ENCODE measurements around the gene FN3KRP. TPM values are rescaled to one million over a fixed set of nuclear protein-coding genes. Genes with fewer than 3 reads are reported as not detected.

The FN3KRP gene
- total RNA-seq, 5 donors from 2014 or later (not counting 1 experiment from before 2014, with no cell fraction given) = 29.2 to 49.4 (median 44.3) TPM

GRCh38 chr17:82693168-82693867 is 23.2 kb upstream of the FN3KRP start:
- 95% methylated on average over 8 of the region's 22 CpGs for WGBS (ENCODE audit: insufficient coverage)
- POLR2A ChIA-PET = no interaction called here
- CTCF ChIA-PET = no interaction called here

GRCh38 chr17:82694647-82695046 is 21.9 kb upstream of the FN3KRP start:
- Histone ChIP-seq H3K27me3 (replicated peaks in 1 of 2; ENCODE audit: control insufficient read depth in 2 of 2, extremely low read depth in 1 of 2, insufficient read depth in 2 of 2, low read length in 1 of 2) (peaks cover 0 to 17% of the 10 kb centered on the region in 2 experiments), H3K4me1 (ENCODE audit: control insufficient read depth in 1 of 2, extremely low read depth in 1 of 2, insufficient read depth in 2 of 2, low read length in 2 of 2) (peaks cover 4 to 20% of the 10 kb centered on the region in 2 experiments), H3K36me3 (ENCODE audit: control insufficient read depth in 2 of 2, extremely low read depth in 1 of 2, insufficient read depth in 1 of 2, low read length in 1 of 2) (no peaks in the 10 kb centered on the region), H3K9me3 (no peaks in the 10 kb centered on the region), H3K4me3 (ENCODE audit: control insufficient read depth in 1 of 2, extremely low read depth in 1 of 2, low read length in 1 of 2) (no peak overlapping the region), H3K27ac (ENCODE audit: low read length) (no peak overlapping the region)
- no peak for DNase-seq
- POLR2A ChIA-PET = no interaction called here
- no peak for ATAC-seq (replicated peaks in 1 of 4)
- CTCF ChIA-PET = no interaction called here
- no peak overlapping the region for H3K27ac Mint-ChIP-seq
- peaks cover 12% of the 10 kb centered on the region for H3K36me3 Mint-ChIP-seq
- peaks cover 5 to 8% (median 6%) of the 10 kb centered on the region in 3 donors for H3K9me3 Mint-ChIP-seq
- no peak overlapping the region for H3K4me3 Mint-ChIP-seq
- H3K27me3 Mint-ChIP-seq = no peaks in the 10 kb centered on the region
- peaks cover 6 to 13% (median 7%) of the 10 kb centered on the region in 3 donors for H3K4me1 Mint-ChIP-seq
- no CpG with 5 or more reads among the region's 2 CpGs for WGBS (ENCODE audit: insufficient coverage)

More at GRCh38 chr17:82693168-82693867, 23.2 kb upstream of the FN3KRP start:
- H3K27ac Mint-ChIP-seq = no peak overlapping the region
- Histone ChIP-seq H3K9me3 (no peaks in the 10 kb centered on the region), H3K36me3 (ENCODE audit: control insufficient read depth in 2 of 2, extremely low read depth in 1 of 2, insufficient read depth in 1 of 2, low read length in 1 of 2) (no peaks in the 10 kb centered on the region), H3K4me1 (ENCODE audit: control insufficient read depth in 1 of 2, extremely low read depth in 1 of 2, insufficient read depth in 2 of 2, low read length in 2 of 2) (peaks cover 0 to 12% of the 10 kb centered on the region in 2 experiments), H3K4me3 (ENCODE audit: control insufficient read depth in 1 of 2, extremely low read depth in 1 of 2, low read length in 1 of 2) (no peak overlapping the region), H3K27me3 (replicated peaks in 1 of 2; ENCODE audit: control insufficient read depth in 2 of 2, extremely low read depth in 1 of 2, insufficient read depth in 2 of 2, low read length in 1 of 2) (peaks cover 0 to 17% of the 10 kb centered on the region in 2 experiments), H3K27ac (ENCODE audit: low read length) (no peak overlapping the region)
- ATAC-seq (replicated peaks in 1 of 4) (no peak), DNase-seq (no peak)
- peaks cover 5 to 8% (median 6%) of the 10 kb centered on the region in 3 donors for H3K9me3 Mint-ChIP-seq
- no peaks in the 10 kb centered on the region for H3K27me3 Mint-ChIP-seq
- peaks cover 12% of the 10 kb centered on the region for H3K36me3 Mint-ChIP-seq
- H3K4me1 Mint-ChIP-seq = peaks cover 0 to 5% (median 3%) of the 10 kb centered on the region in 3 donors
- no peak overlapping the region for H3K4me3 Mint-ChIP-seq

DNA sequence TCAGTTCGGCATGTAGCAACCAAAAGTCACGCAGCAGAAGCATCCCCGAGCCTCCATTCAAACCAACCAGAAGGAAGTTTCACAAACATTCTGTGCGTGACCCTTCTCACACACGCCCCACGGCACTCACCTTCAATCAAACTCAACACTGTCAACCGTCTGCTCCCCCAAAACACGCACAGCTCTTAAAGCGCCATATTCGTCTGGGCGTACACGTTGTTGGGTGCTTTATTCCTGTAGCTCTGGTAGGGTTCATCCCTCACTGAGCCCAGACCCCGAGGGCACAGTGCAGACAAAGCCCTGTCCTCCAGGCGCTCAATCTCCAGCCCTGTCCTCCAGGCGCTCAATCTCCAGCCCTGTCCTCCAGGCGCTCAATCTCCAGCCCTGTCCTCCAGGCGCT is 20.2 kb upstream of the FN3KRP start:
- Mint-ChIP-seq H3K9me3 (peaks cover 5 to 8% (median 6%) of the 10 kb centered on the region in 3 donors), H3K27me3 (no peaks in the 10 kb centered on the region), H3K36me3 (peaks cover 7% of the 10 kb centered on the region), H3K27ac (no peak overlapping the region), H3K4me1 (peaks cover 8 to 15% (median 8%) of the 10 kb centered on the region in 3 donors), H3K4me3 (peak overlapping the region in 2 of 3 donors; percentile 28 to 34)
- Histone ChIP-seq H3K4me3 (ENCODE audit: control insufficient read depth in 1 of 2, extremely low read depth in 1 of 2, low read length in 1 of 2) (no peak overlapping the region), H3K9me3 (no peaks in the 10 kb centered on the region), H3K27ac (ENCODE audit: low read length) (no peak overlapping the region), H3K4me1 (ENCODE audit: control insufficient read depth in 1 of 2, extremely low read depth in 1 of 2, insufficient read depth in 2 of 2, low read length in 2 of 2) (peaks cover 4 to 21% of the 10 kb centered on the region in 2 experiments), H3K27me3 (replicated peaks in 1 of 2; ENCODE audit: control insufficient read depth in 2 of 2, extremely low read depth in 1 of 2, insufficient read depth in 2 of 2, low read length in 1 of 2) (peaks cover 0 to 17% of the 10 kb centered on the region in 2 experiments), H3K36me3 (ENCODE audit: control insufficient read depth in 2 of 2, extremely low read depth in 1 of 2, insufficient read depth in 1 of 2, low read length in 1 of 2) (no peaks in the 10 kb centered on the region)
- no peak for DNase-seq
- 93% methylated on average over 11 of the region's 17 CpGs for WGBS (ENCODE audit: insufficient coverage)
- POLR2A ChIA-PET = interaction anchor here in 1 of 2 donors (0.6 kb wide), 1 partner anchor 152 kb away, joined by 3 read pairs; no protein-coding TSS in a partner anchor
- CTCF ChIA-PET = interaction anchor here in 1 of 2 donors (0.6 kb wide), 1 partner anchor 83 kb away, joined by 3 read pairs; no protein-coding TSS in a partner anchor
- no peak for ATAC-seq (replicated peaks in 1 of 4)

DNA sequence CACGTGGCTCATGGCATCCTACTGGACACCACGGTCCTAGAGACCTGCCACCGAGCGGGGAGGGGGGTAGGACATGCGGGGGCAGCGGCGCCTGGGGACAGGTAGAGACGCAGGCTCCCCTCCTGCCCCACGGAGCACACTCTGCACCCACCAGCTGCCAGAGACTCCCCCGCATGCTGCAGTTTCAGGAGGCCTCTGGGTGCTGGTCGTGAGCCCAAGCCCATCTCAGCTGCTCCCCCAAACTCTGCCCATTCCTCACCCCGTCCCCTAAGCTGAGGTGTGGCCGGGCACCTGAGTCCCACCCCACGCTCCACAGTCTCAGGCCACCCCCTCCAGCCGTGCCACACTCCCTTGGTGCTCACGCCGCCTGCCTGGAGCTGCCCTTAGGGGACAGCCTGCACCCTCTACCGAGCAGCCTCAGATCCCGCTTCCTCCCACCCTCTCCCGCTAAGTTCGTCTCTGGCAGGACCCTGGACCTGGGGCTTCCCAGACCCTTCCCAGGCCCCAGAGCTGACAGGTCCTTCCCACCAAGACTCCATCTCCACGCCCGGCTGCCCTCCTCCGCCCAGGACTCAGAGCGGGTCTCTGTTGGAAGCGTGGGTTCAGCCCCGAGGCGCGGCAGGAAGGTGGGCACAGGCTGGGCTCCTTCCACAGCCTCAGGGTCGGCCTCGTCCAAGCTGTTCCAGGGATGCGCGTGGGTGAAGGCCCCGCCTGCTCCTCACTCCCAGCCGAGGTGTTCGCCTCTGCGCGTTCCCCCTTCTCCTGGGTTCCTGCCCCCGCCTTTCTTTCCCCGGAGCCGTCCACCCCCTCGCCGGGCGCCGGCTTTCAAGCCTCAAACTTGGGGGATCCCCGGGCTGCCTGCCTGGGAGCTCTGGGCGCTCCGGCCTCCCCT is 19.3 kb upstream of the FN3KRP start:
- H3K4me1 Mint-ChIP-seq = peaks cover 8 to 15% (median 8%) of the 10 kb centered on the region in 3 donors
- H3K27ac Mint-ChIP-seq = no peak overlapping the region

DNA sequence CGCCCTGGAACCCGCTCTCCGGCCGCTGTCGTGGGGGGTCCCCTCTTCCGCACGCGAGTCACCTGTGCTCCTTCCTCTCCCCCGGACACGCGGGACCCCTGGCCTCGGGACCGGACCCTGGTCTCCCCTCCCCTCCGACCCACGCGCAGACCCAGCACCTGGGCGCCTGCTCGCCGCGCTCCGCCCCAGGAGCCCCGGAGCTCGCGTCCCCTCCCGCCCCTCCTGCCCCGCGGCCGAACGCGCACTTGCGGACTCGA is 18.8 kb upstream of the FN3KRP start:
- Mint-ChIP-seq H3K4me3 (peak overlapping the region; percentile 59 to 79 (median 63)), H3K27me3 (no peaks in the 10 kb centered on the region), H3K36me3 (peaks cover 7% of the 10 kb centered on the region), H3K4me1 (peaks cover 8 to 15% (median 8%) of the 10 kb centered on the region in 3 donors), H3K27ac (no peak overlapping the region), H3K9me3 (peaks cover 5 to 8% (median 6%) of the 10 kb centered on the region in 3 donors)
- Histone ChIP-seq H3K9me3 (no peaks in the 10 kb centered on the region), H3K4me1 (ENCODE audit: control insufficient read depth in 1 of 2, extremely low read depth in 1 of 2, insufficient read depth in 2 of 2, low read length in 2 of 2) (peaks cover 4 to 21% of the 10 kb centered on the region in 2 experiments), H3K36me3 (ENCODE audit: control insufficient read depth in 2 of 2, extremely low read depth in 1 of 2, insufficient read depth in 1 of 2, low read length in 1 of 2) (no peaks in the 10 kb centered on the region), H3K27ac (ENCODE audit: low read length) (no peak overlapping the region), H3K4me3 (ENCODE audit: control insufficient read depth in 1 of 2, extremely low read depth in 1 of 2, low read length in 1 of 2) (peak overlapping the region; percentile 15 to 27), H3K27me3 (replicated peaks in 1 of 2; ENCODE audit: control insufficient read depth in 2 of 2, extremely low read depth in 1 of 2, insufficient read depth in 2 of 2, low read length in 1 of 2) (peaks cover 0 to 17% of the 10 kb centered on the region in 2 experiments)
- ChIA-PET CTCF (no interaction called here), POLR2A (no interaction called here)
- 1% methylated on average over 32 of the region's 32 CpGs for WGBS (ENCODE audit: insufficient coverage)
- ATAC-seq (replicated peaks in 1 of 4) = no peak
- DNase-seq = no peak

More for the DNA sequence above, 19.3 kb upstream of the FN3KRP start:
- peak overlapping the region; percentile 59 to 79 (median 63) for H3K4me3 Mint-ChIP-seq
- H3K27ac ChIP-seq (ENCODE audit: low read length) = no peak overlapping the region
- no peaks in the 10 kb centered on the region for H3K36me3 ChIP-seq (ENCODE audit: control insufficient read depth in 2 of 2, extremely low read depth in 1 of 2, insufficient read depth in 1 of 2, low read length in 1 of 2)
- ChIA-PET POLR2A (no interaction called here), CTCF (interaction anchor here in 1 of 2 donors (0.6 kb wide), 1 partner anchor 82 kb away, joined by 3 read pairs; no protein-coding TSS in a partner anchor)
- peaks cover 0 to 17% of the 10 kb centered on the region in 2 experiments for H3K27me3 ChIP-seq (replicated peaks in 1 of 2; ENCODE audit: control insufficient read depth in 2 of 2, extremely low read depth in 1 of 2, insufficient read depth in 2 of 2, low read length in 1 of 2)
- ATAC-seq (replicated peaks in 1 of 4) (no peak), DNase-seq (peak in 4 of 35 experiments; percentile 8 to 38 (median 18))
- peak overlapping the region; percentile 15 to 27 for H3K4me3 ChIP-seq (ENCODE audit: control insufficient read depth in 1 of 2, extremely low read depth in 1 of 2, low read length in 1 of 2)
- no peaks in the 10 kb centered on the region for H3K9me3 ChIP-seq
- H3K36me3 Mint-ChIP-seq = peaks cover 7% of the 10 kb centered on the region
- no peaks in the 10 kb centered on the region for H3K27me3 Mint-ChIP-seq
- H3K4me1 ChIP-seq (ENCODE audit: control insufficient read depth in 1 of 2, extremely low read depth in 1 of 2, insufficient read depth in 2 of 2, low read length in 2 of 2) = peaks cover 4 to 21% of the 10 kb centered on the region in 2 experiments
- H3K9me3 Mint-ChIP-seq = peaks cover 5 to 8% (median 6%) of the 10 kb centered on the region in 3 donors
- 44% methylated on average over 43 of the region's 48 CpGs for WGBS (ENCODE audit: insufficient coverage)
